ENCODE data around the gene CFAP97D2.

CFAP97D2 gene

GRCh38 chr13:114264886-114265611 lies 86.0 kb downstream of the CFAP97D2 start:
- Histone ChIP-seq H2BK120ac (ENCODE audit: low read depth, low read length) (no peak overlapping the region), H4K8ac (ENCODE audit: low read length) (no peak overlapping the region), H3K4me2 (ENCODE audit: low read length, poor library complexity, severe bottlenecking) (no peak overlapping the region), H2AFZ (ENCODE audit: low read depth, low read length) (no peak overlapping the region), H3K18ac (ENCODE audit: low read depth in 1 of 2, low read length in 2 of 2) (no peak overlapping the region), H3K79me1 (replicated peaks; ENCODE audit: low read length, poor library complexity, severe bottlenecking) (peaks cover 20% of the 10 kb centered on the region), H2BK12ac (ENCODE audit: low read length in 2 of 2) (no peak overlapping the region), H3K9ac (ENCODE audit: low read length) (no peak overlapping the region), H4K91ac (ENCODE audit: low read length) (no peak overlapping the region), H3K4ac (ENCODE audit: low read depth in 1 of 2, low read length in 2 of 2) (no peak overlapping the region), H3K14ac (ENCODE audit: low read length in 2 of 2) (no peak overlapping the region), H2BK5ac (ENCODE audit: low read depth, low read length, poor library complexity, severe bottlenecking) (peak overlapping the region; percentile 49), H3K4me1 (ENCODE audit: control insufficient read depth, insufficient read depth, low read depth, low read length) (peaks cover 13% of the 10 kb centered on the region), H3K23ac (ENCODE audit: low read length in 2 of 2) (no peak overlapping the region), H3K27ac (ENCODE audit: low read length, poor library complexity, severe bottlenecking) (peak overlapping the region; percentile 85), H3K9me3 (ENCODE audit: control insufficient read depth, low read length) (no peaks in the 10 kb centered on the region), H3K36me3 (ENCODE audit: control insufficient read depth in 1 of 2, insufficient read depth in 2 of 2, low read depth in 1 of 2, low read length in 2 of 2) (peaks cover 54 to 97% of the 10 kb centered on the region in 2 experiments), H2BK15ac (ENCODE audit: low read depth, poor library complexity, severe bottlenecking) (no peak overlapping the region), H3K4me3 (ENCODE audit: insufficient read depth in 1 of 2, low read depth in 1 of 2, low read length in 2 of 2) (no peak overlapping the region), H3K27me3 (ENCODE audit: control insufficient read depth in 1 of 2, insufficient read depth in 1 of 2, low read length in 2 of 2) (no peaks in the 10 kb centered on the region), H2AK5ac (ENCODE audit: low read length, severe bottlenecking) (no peak overlapping the region)
- 100% methylated on average over 2 of the region's 8 CpGs for WGBS
- DNase-seq = no peak

- WGBS = 100% methylated on average over 3 of the region's 5 CpGs
- Histone ChIP-seq H4K8ac (ENCODE audit: low read length) (no peak overlapping the region), H3K4me2 (ENCODE audit: low read length, poor library complexity, severe bottlenecking) (no peak overlapping the region)
Observed at GRCh38 chr13:114266241-114266640, 87.2 kb downstream of the CFAP97D2 start.

GRCh38 chr13:114268344-114269280 lies 89.6 kb downstream of the CFAP97D2 start:
- Histone ChIP-seq H4K8ac (ENCODE audit: low read length) (no peak overlapping the region), H3K18ac (ENCODE audit: low read depth in 1 of 2, low read length in 2 of 2) (no peak overlapping the region), H2BK15ac (ENCODE audit: low read depth, poor library complexity, severe bottlenecking) (no peak overlapping the region), H3K4me1 (ENCODE audit: control insufficient read depth, insufficient read depth, low read depth, low read length) (peaks cover 7% of the 10 kb centered on the region), H3K9ac (ENCODE audit: low read length) (no peak overlapping the region), H3K4me3 (ENCODE audit: insufficient read depth in 1 of 2, low read depth in 1 of 2, low read length in 2 of 2) (no peak overlapping the region), H3K23ac (ENCODE audit: low read length in 2 of 2) (no peak overlapping the region), H2AK5ac (ENCODE audit: low read length, severe bottlenecking) (no peak overlapping the region), H3K14ac (ENCODE audit: low read length in 2 of 2) (no peak overlapping the region), H4K91ac (ENCODE audit: low read length) (no peak overlapping the region), H2BK5ac (ENCODE audit: low read depth, low read length, poor library complexity, severe bottlenecking) (no peak overlapping the region), H2BK12ac (ENCODE audit: low read length in 2 of 2) (no peak overlapping the region), H3K4ac (ENCODE audit: low read depth in 1 of 2, low read length in 2 of 2) (no peak overlapping the region), H2BK120ac (ENCODE audit: low read depth, low read length) (no peak overlapping the region), H3K27ac (ENCODE audit: low read length, poor library complexity, severe bottlenecking) (no peak overlapping the region), H3K79me1 (replicated peaks; ENCODE audit: low read length, poor library complexity, severe bottlenecking) (peaks cover 25% of the 10 kb centered on the region), H3K36me3 (ENCODE audit: control insufficient read depth in 1 of 2, insufficient read depth in 2 of 2, low read depth in 1 of 2, low read length in 2 of 2) (peaks cover 50 to 86% of the 10 kb centered on the region in 2 experiments), H3K9me3 (ENCODE audit: control insufficient read depth, low read length) (no peaks in the 10 kb centered on the region), H2AFZ (ENCODE audit: low read depth, low read length) (no peak overlapping the region), H3K4me2 (ENCODE audit: low read length, poor library complexity, severe bottlenecking) (no peak overlapping the region), H3K27me3 (ENCODE audit: control insufficient read depth in 1 of 2, insufficient read depth in 1 of 2, low read length in 2 of 2) (no peaks in the 10 kb centered on the region)
- 98% methylated on average over 4 of the region's 6 CpGs for WGBS
- DNase-seq = no peak

More at GRCh38 chr13:114266241-114266640, 87.2 kb downstream of the CFAP97D2 start:
- Histone ChIP-seq H3K14ac (ENCODE audit: low read length in 2 of 2) (no peak overlapping the region), H3K23ac (ENCODE audit: low read length in 2 of 2) (no peak overlapping the region), H2BK15ac (ENCODE audit: low read depth, poor library complexity, severe bottlenecking) (no peak overlapping the region), H2AK5ac (ENCODE audit: low read length, severe bottlenecking) (no peak overlapping the region), H3K4ac (ENCODE audit: low read depth in 1 of 2, low read length in 2 of 2) (no peak overlapping the region), H2BK120ac (ENCODE audit: low read depth, low read length) (no peak overlapping the region), H3K79me1 (replicated peaks; ENCODE audit: low read length, poor library complexity, severe bottlenecking) (peaks cover 22% of the 10 kb centered on the region), H4K91ac (ENCODE audit: low read length) (no peak overlapping the region), H3K27ac (ENCODE audit: low read length, poor library complexity, severe bottlenecking) (no peak overlapping the region), H2AFZ (ENCODE audit: low read depth, low read length) (no peak overlapping the region), H3K9me3 (ENCODE audit: control insufficient read depth, low read length) (no peaks in the 10 kb centered on the region), H3K9ac (ENCODE audit: low read length) (no peak overlapping the region), H2BK12ac (ENCODE audit: low read length in 2 of 2) (no peak overlapping the region), H3K36me3 (ENCODE audit: control insufficient read depth in 1 of 2, insufficient read depth in 2 of 2, low read depth in 1 of 2, low read length in 2 of 2) (peaks cover 56 to 91% of the 10 kb centered on the region in 2 experiments), H3K18ac (ENCODE audit: low read depth in 1 of 2, low read length in 2 of 2) (no peak overlapping the region), H2BK5ac (ENCODE audit: low read depth, low read length, poor library complexity, severe bottlenecking) (no peak overlapping the region), H3K27me3 (ENCODE audit: control insufficient read depth in 1 of 2, insufficient read depth in 1 of 2, low read length in 2 of 2) (no peaks in the 10 kb centered on the region), H3K4me1 (ENCODE audit: control insufficient read depth, insufficient read depth, low read depth, low read length) (peaks cover 12% of the 10 kb centered on the region), H3K4me3 (ENCODE audit: insufficient read depth in 1 of 2, low read depth in 1 of 2, low read length in 2 of 2) (no peak overlapping the region)
- no peak for DNase-seq

- Histone ChIP-seq H2BK12ac (ENCODE audit: low read length in 2 of 2) (no peak overlapping the region), H3K9me3 (ENCODE audit: control insufficient read depth, low read length) (no peaks in the 10 kb centered on the region), H3K14ac (ENCODE audit: low read length in 2 of 2) (no peak overlapping the region), H4K8ac (ENCODE audit: low read length) (no peak overlapping the region), H3K27ac (ENCODE audit: low read length, poor library complexity, severe bottlenecking) (no peak overlapping the region), H2AFZ (ENCODE audit: low read depth, low read length) (no peak overlapping the region), H3K4me3 (ENCODE audit: insufficient read depth in 1 of 2, low read depth in 1 of 2, low read length in 2 of 2) (no peak overlapping the region), H2BK120ac (ENCODE audit: low read depth, low read length) (no peak overlapping the region), H3K36me3 (ENCODE audit: control insufficient read depth in 1 of 2, insufficient read depth in 2 of 2, low read depth in 1 of 2, low read length in 2 of 2) (peaks cover 48 to 87% of the 10 kb centered on the region in 2 experiments), H3K23ac (ENCODE audit: low read length in 2 of 2) (no peak overlapping the region), H3K9ac (ENCODE audit: low read length) (no peak overlapping the region), H3K27me3 (ENCODE audit: control insufficient read depth in 1 of 2, insufficient read depth in 1 of 2, low read length in 2 of 2) (no peaks in the 10 kb centered on the region), H2AK5ac (ENCODE audit: low read length, severe bottlenecking) (no peak overlapping the region), H3K4ac (ENCODE audit: low read depth in 1 of 2, low read length in 2 of 2) (no peak overlapping the region), H3K4me1 (ENCODE audit: control insufficient read depth, insufficient read depth, low read depth, low read length) (peaks cover 7% of the 10 kb centered on the region), H3K79me1 (replicated peaks; ENCODE audit: low read length, poor library complexity, severe bottlenecking) (peaks cover 25% of the 10 kb centered on the region), H4K91ac (ENCODE audit: low read length) (no peak overlapping the region), H2BK15ac (ENCODE audit: low read depth, poor library complexity, severe bottlenecking) (no peak overlapping the region), H3K18ac (ENCODE audit: low read depth in 1 of 2, low read length in 2 of 2) (no peak overlapping the region), H3K4me2 (ENCODE audit: low read length, poor library complexity, severe bottlenecking) (no peak overlapping the region), H2BK5ac (ENCODE audit: low read depth, low read length, poor library complexity, severe bottlenecking) (no peak overlapping the region)
- whole genome bisulfite sequencing = 97% methylated on average over 3 of the region's 4 CpGs
- DNase-seq = no peak
Observed at GRCh38 chr13:114269281-114269770, 90.3 kb downstream of the CFAP97D2 start.
